ENCODE results near the gene CXCL17.

- TF ChIP-seq CTCF (IDR thresholded peaks at IDR 0.05) (no peak), POLR2AphosphoS5 (IDR thresholded peaks at IDR 0.05; ENCODE audit: insufficient read depth in 1 of 2, low read depth in 1 of 2) (no peak), POLR2A (IDR thresholded peaks at IDR 0.05) (no peak)
Observed at GRCh38 chr19:42479736-42480135, 37.0 kb upstream of the CXCL17 start.

Measured in vagina (tissue), 2 donors.